ENCODE results near the gene FXYD6. TPM values are rescaled to one million over a fixed set of nuclear protein-coding genes. Genes with fewer than 3 reads are reported as not detected.

The FXYD6 gene
- 17.4 and 21.6 TPM in 2 replicates for total RNA-seq

GRCh38 chr11:117876341-117877119, at the start of gene FXYD6:
FXYD6 (minus strand) TSS chr11:117876658; CDS start chr11:117842776, 33,882 bp downstream.

GRCh38 chr11:117824571-117825537, 51.6 kb downstream of the FXYD6 start, which contains the start of gene FXYD2:
FXYD2 (minus strand) TSS chr11:117824744; CDS start chr11:117824678, 66 bp downstream.

GRCh38 chr11:117796872-117797529, 79.5 kb downstream of the FXYD6 start, which contains the start of gene DSCAML1:
DSCAML1 (minus strand) TSS chr11:117797216; CDS start chr11:117797079, 137 bp downstream.

Other genes starting within 250 kb of the FXYD6 start
- not detected in 2 replicates for gene DSCAML1, start 79.4 kb downstream of the FXYD6 start, total RNA-seq
- 0.26 TPM in 1 of 2 replicates, not detected in the other for gene FXYD2, start 51.9 kb downstream of the FXYD6 start, total RNA-seq
- gene TMPRSS13, start 52.7 kb upstream of the FXYD6 start, total RNA-seq: not detected in 2 replicates
- gene IL10RA, start 109.7 kb upstream of the FXYD6 start, total RNA-seq: under 0.01 TPM in 1 of 2 replicates, not detected in the other
- not detected in 2 replicates for gene TMPRSS4, start 200.4 kb upstream of the FXYD6 start, total RNA-seq
- gene SMIM35, start 210.3 kb upstream of the FXYD6 start, total RNA-seq: not detected in 2 replicates

Measured in epithelial cell of alveolus of lung (primary cell).